Ammon's horn (tissue), 1 donor: ENCODE measurements around the gene TWIST1.

Source experiments
- DNase-seq: peaks from one replicate; pipeline ENCODE4 v3.0.0-alpha.2; 2016; ENCODE audit warnings: low spot score

The TWIST1 gene

DNA sequence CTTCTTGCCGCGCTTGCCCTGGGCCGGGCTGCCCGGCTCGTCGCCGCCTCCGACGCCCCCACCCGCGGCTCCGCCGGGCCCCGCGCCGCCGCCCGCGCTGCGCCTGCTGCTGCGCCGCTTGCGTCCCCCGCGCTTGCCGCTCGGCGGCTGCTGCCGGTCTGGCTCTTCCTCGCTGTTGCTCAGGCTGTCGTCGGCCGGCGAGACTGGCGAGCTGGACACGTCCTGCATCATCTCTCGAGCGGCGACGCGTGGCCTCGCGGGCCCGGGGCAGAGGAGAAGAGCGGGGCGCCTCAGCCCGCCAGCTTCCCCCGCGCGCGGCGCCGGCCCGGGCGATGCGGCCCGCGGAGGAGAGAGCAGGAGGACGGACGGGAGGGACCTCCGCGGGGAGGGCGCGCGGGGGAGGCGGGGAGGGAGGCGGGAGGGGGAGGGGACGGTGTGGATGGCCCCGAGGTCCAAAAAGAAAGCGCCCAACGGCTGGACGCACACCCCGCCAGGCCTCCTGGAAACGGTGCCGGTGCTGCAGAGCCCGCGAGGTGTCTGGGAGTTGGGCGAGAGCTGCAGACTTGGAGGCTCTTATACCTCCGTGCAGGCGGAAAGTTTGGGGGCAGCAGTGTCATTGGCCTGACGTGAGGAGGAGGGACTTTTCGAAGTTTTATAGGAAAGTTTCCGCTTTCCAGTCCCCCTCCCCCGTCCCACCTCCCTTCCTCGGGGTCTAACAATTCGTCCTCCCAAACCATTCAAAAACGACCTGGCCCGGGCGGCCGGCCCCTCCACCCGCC lies at the start of gene TWIST1:
TWIST1 (minus strand) TSS at position 546 of the 779 bp plus-strand sequence; CDS start at position 231, 315 bp downstream.
- DNase-seq = no peak

DNA sequence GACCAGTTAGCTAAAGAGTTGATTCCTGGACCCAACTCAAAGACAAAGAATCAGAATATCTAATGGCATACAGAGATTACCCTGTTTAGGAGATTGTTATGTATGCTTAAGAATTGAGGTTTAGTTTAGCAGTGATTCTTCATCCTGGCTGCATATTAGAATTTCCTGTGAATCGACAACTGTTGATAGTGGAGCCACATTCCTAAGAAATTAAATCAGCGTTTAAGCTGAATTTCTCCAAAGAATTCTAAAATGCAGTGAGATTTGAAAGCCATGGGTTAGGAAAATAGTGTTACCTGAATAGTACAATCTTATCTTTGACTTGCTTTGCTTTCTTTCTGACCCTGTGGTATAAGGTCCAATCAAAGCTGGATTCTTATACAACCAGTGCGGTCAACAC lies 44.2 kb upstream of the TWIST1 start:
- DNase-seq = no peak

DNA sequence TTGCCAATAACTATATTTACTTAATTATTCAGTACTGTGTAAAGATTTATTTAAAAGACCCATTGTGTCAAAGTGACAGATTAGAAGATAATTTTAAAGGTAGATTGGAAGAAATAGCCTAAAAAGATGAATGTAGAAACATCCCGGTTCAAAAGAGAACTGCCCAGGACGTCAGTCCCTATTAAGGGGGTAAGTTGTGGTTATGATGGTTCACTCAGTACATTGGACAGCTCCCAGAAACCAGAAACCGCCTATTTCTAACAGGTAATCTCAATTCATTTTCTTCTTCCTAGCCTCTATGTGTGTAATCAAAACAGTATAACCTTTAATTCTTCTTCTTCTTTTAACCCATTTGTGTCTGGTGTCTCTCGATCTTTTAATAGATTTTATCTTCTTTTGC lies 29.3 kb upstream of the TWIST1 start:
- no peak for DNase-seq

DNA sequence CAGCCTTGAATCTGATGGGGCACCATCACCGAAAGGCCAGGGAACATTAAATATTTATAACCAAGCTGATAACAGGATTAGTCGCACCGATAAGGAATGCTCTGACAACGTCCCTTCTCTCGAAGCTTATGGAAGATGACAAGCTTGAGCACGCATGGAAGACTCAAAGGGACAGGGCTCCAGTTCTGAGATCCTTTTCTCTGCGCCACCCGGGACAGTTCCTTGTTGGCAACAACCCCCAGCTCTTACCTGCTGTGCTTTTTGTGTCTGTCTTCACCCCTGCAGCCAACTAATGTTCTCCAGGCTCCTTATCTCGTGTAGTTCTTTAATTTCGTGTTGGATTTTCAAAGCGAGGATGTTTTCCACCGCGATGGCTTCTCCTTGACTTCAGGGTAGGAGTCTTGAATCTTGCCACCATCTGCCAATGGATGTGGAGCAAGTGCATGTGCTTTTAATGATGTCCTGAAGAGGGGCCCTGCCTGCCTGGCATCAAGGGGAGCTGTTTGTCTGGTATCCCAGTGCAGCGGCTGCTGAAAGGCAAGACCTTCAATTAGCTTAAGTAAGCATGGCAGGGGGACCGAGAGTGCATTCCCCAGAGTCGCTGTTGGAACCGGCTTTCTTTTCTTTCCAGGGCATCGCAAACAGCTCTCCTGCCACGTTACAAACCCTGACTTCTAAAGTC lies 28.1 kb upstream of the TWIST1 start:
- DNase-seq = no peak

DNA sequence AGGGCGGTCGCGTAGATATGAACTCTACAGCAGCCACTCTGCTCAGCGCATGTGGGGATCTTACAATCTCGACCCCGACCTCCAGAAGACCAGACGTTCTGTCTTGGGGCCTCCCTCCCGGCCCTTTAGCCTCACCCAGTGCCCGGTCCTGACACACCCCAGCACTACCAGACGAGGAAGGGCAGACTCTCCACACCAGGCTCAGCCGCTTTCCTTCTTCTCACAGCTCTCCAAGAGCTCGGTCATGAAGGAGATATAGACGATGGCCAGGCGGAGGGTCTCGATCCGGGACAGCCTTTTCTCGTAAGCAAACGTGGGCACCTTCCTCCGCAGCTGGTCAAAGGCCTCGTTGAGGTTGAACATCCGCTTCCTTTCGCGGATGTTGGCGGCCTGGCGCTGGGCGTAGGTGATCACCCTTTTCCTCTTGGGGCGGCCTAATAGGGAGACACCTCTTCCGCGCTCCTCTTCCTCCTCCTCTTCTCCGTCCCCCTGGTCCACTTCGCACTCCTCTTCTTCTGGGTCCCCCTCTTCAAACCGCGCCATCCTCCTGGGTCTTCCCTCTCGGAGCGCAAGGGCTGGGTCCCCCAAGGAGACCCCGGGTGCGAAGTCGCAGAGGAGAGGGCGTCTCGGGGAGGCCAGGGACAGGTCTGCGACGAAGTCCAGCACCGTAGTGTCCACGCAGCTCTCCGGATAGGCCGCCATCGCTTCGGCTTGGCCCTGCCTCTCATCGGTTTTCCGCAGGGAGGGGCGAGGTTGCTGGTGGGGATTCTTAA lies 27.4 kb upstream of the TWIST1 start, which contains the start of gene FERD3L:
FERD3L (minus strand) TSS at position 761 of the 773 bp plus-strand sequence; CDS start at position 702, 59 bp downstream.
- no peak for DNase-seq

DNA sequence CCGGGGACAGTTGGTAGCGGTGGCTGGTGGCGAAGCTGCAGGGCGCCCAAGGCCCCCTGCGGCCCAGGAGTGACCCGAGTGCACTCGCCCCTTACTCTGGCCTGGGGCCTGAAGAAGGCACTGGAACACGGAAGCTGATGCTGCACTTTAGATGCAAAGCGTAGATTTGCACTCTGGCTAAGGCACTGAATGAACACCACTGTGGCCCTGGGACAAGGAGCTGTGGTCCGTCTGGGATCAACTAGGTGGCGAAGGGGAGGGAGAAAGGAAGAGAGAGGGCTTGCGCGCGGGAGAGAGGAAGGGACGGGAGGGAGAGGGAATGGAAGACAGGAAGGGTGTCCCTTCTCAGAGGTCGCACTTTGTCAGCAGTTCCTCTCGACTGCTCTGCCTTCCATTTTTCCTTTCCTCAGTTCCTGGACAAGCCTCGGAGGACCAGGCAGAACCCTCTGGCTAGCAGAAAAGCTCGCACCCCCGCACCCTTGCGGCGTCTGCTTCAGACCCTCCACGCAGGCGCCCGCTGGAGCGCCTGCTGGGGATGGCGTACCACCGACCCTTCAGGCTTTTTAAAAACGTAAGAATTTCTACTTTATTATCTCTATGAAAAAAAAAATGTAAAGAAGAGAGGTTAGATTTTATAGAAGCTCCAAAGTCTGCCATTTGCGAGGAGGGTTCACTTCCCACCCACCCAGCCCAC lies 26.6 kb upstream of the TWIST1 start:
- no peak for DNase-seq

DNA sequence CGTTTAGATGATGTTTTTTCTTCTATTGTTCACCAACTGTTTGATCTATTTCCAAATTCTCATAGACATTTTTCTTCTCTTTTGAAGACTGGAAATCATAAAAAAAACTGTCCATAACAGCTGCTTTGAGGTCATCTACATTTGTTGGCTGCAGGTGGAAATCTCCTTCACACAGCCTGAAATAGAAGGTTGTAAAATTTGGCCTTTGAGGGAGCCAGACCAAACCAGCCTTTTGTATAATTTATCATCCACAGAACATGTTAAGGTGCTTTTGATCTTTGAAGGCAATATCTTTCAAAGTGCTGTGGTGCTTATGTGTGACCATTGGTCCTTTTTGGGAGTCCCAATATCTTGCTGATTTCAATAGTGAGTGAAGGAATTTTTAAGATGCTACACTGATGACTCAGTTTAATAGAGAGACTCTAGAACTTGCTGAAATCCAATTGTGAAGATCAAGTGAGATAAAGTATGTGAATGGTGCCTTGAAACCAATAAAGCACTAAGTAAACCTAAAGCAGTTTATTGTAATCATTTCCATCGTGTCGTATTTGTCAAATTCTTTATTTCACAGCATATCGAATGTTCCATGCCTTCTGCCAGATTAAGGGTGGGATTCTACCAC lies 22.4 kb upstream of the TWIST1 start:
- DNase-seq = no peak

DNA sequence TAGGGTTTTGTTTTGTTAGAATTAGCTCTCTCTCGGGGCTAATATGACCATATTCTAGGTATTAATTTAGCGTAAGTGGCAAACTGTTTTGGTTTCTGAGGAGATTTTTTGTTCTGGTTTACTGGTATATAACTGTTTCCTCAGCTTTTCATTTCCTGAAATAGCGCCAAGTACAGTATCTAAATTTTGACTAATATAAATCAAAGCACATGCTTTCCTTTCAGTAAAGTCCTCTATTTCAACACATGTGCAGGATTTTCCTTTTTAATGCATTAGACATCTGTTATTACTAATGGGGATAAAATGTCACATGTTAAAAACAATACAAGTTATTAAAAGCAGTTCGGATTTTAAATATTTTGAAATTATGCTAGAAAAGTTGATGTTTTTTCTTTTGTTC lies 16.4 kb upstream of the TWIST1 start:
- no peak for DNase-seq

DNA sequence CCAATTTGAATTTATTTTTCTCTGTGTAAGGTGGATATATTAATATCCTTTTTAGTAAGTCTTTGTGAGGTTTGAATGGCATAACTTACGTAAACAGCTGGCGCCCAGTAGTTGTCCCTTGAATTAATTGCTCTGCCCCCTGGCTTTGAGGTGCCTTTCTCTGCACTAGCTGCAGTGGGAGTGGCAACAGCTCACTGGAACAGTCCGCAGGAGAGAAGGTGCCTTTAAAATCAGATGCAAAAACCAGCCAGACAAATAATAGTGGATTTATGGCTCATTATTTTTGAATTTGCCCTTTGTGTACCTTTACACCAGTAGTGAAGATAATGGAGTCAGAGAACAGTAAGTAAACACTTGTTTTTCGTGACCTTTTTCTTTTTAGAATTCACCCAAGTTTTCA lies 16.0 kb upstream of the TWIST1 start:
- DNase-seq = no peak

DNA sequence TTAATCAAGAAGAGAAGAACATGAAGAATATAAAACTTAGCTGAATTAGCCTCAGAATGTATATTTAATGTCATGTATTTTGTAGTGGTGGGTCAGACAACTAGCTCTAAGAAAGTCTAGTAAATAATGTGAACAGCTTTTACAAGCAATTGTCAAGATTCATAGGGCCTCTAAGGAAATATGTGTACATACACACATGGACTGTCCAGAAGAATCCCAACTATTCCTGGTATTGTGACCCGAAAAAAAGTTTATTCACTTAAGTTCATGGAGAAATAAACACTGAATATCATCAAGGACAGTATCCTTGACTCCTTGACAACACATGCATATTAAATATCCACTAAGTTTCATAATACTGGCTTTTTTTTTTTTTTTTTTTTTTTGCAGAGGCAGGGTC lies 11.4 kb upstream of the TWIST1 start:
- DNase-seq = no peak

DNA sequence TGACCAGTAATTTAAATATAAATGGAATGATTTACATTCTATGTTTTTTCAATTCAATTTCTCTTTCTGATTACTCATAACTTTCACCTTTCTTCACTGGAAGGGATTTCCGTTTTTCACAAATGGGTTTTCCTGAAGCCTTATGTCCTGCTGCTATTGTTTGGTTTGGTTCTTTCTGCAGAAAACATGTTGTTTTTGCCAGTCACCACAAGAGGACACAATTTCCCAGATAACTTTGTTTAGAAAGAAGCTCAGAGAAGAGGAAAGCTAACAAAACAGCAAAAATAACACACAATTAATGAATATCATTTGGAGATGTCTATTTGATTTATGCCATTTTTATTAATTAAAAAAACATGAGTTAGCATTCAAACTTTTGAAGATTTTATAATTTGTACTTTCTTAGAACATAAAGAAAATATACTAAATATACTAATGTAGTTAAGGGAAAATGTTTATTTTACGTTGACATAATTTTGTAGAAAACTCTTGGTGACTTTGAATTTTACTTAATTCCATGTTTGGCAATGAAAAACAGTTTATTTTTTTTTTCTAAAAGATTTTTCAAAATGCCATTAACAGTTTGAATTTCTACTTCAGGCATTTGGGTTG lies 4.6 kb upstream of the TWIST1 start:
- peak; percentile 54 for DNase-seq

DNA sequence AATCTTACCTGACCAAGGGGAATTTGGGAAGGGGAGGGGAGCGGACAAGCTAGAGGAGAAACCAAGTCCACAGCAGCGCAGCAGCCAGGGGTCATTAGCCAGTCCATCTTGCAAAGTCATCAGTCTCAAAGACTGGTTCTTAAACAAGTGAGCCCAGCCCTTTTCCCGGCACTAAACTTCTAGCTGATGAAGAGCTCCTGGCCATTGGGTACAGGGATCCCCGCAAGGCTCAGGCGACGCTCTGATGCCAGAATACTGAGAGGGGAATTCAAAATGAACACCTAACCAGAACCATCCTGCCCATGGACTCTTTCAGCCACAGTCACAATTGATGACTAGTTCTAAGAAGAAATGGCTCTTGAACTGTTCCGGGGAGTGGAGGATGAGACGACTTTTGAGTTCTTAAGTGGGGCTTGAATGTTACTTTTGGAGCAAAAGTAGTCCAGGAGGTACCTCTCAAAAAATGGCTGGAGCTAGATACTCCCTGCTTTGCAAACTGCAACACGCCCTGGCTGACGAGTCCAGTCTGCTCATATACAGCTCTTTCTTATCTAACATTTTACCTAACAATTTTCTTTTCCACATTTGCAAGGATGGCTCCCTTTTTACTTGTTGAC lies 2.5 kb upstream of the TWIST1 start:
- no peak for DNase-seq

DNA sequence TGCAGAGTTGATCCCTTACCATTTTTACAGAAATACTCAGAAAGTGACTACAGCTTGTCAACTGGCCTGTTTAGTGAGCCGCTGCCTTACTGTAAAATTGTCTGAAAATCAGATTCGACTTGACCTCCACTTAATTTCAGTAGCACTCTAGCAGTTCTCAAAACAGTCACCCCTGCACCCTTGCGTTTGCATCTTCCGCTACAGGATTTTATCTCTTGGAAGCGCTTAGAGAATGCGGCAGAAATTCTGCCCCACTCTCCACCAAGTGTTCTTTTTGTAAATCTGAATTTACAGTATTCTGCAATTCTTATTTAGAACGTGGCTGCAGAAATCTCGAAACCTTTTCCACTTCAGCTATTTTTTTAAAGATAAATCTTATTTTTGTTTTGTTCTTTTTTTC lies 1.9 kb upstream of the TWIST1 start:
- DNase-seq = no peak

DNA sequence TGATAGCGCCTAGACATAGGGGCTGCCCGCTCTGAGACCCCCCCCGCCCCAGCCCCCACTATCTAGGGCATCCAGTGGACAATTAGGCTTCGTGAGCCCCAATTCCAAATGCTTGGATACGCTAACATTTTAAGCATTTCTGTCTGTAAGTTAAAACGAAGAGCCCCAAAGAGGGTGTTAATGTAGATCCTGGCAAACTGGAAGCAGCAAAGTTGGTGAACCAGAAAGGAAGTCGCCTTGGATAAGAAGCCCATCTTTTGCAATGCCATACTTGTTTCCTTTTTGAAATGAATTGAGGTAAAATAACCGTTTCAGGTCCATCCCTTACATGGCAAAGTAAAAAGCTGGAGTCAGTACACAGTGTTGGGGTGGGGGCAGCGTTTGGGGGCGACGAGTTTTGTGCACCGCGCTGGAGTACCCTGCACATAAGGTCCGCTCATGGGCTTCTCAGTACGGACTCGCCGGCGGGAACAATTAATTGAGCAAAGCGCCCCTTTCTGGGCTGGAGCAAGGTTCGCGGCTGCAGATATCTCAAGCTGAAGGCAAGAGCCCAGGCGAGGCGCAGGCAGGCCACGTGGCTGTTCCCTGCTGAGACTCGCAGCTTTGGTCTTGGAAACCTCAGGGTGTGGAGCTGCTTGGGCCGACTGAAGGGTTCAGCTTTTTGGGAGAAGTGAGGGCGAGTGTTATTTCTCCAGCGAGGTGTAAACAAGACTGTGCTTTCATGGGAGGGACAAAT lies 1.4 kb upstream of the TWIST1 start:
- DNase-seq = no peak

DNA sequence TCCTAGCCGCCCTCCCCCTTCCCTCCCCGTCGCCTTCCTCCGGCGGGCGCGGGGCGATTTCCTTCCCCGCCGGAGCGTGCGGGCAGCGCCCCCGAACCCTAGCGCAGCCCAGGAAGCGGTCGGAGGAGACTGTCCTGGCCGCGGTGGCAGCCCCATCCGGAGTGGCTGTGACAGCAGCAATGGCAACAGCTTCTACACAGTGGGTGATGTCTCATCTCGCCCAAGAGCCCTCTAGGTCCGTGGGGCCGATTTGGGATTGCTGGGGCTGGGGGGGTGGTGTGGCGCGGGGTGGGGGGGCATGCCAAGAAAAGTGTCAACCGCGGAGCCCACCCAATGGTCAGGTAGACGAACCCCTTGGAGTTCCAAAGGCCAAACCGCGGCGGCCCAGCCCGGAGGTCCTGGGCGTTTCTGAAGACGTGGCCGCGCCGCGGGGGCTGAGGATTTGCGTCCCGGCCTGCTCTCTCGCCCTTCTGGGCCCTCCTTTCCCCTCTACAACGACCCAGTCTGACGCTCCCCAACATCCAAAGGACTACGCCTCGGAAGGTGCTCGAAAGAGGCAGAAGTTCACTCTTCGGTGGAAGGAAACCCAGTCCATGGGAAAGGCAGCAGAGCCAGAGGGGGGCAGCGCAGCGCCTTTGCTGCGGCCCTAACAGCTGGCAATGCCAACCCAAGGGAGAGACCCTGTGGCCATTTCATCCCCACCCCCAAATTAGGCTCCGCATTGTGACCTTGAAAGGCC lies 603 bp upstream of the TWIST1 start:
- no peak for DNase-seq

DNA sequence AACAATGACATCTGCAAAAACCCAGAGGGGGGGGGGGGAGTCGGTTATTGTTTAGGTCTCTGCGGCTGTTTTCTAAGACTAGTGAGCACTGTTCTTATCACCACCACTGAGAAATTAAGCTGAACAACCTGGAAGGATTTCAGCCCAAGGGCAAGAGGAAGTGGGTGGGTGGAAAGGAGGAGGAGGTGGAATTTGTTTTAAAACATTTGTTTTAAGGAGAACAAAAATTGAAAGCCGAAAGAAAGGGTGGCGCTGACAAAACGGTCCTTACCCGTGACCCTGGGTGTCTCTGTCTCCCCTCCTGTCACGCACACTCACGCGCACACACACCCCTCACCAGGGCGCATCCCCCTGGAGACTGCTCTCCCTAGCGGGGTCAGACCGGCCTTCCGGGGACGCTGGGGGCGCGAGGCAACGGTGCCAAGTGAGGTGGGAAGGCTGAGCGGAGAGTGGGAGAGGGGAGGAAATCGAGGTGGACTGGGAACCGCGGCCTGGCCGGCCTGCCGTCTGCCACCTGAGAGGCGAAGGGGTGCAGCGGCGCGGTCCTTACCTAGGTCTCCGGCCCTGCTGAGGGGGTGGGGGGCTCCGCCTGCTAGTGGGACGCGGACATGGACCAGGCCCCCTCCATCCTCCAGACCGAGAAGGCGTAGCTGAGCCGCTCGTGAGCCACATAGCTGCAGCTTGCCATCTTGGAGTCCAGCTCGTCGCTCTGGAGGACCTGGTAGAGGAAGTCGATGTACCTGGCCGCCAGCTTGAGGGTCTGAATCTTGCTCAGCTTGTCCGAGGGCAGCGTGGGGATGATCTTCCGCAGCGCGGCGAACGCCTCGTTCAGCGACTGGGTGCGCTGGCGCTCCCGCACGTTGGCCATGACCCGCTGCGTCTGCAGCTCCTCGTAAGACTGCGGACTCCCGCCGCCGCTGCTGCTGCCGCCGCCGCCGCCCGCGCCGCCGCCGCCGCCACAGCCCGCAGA lies 1.0 kb downstream of the TWIST1 start:
- DNase-seq = no peak

DNA sequence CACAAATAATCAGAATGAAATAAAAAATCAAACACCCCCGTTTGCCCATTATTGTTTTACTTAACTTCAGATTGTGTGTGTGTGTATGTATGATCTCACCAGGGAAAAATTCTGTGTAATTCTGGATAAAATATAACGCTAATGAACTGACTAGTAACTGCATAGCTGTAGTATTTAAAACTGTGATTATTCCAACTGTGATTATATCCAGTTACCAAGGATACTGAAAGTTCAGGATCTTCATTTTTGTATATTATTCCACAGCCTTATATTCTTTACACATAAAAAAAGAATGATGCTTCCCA lies 2.9 kb downstream of the TWIST1 start:
- DNase-seq = no peak

DNA sequence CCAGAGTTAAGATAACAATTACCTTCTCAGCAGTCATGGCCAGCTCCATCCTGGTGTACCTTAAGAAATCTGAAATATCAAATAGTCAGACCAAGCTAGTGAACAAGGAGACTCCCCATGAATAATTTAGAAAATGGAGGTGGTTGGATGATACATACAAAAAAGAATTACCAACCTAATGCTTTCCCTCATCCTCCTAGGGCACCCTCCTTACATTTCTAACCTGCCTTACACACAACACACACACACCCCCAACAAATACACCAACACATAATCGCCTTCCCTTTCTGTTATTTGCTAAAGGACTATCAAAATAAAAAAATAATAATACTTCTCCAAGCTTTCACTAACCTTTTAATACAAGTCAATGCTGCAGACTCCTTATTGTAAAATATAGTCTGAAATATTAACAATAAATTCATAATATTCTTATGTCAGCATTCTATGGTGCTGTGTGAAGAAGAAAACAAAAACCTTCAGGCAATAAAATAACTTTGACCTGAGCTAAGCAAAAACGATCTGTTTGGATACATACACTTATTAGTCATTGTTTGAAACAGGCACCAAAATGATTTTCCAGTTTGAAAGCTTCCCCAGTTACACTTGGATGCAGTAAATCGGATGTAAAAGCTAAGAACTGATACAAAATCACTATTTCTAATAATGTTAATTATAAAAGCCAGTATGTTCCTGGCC lies 3.4 kb downstream of the TWIST1 start:
- no peak for DNase-seq
